ENCODE data around the gene ABHD14A. TPM values are rescaled to one million over a fixed set of nuclear protein-coding genes. Genes with fewer than 3 reads are reported as not detected.
A peak's percentile ranks its signal among the peaks of the same experiment; 100 is the strongest.

The ABHD14A gene
- total and polyA plus RNA-seq, 2 of the 13 experiments (the other 11 are each of a cell fraction or from before 2014, with no cell fraction given), result 29.5 to 46.9 TPM

DNA sequence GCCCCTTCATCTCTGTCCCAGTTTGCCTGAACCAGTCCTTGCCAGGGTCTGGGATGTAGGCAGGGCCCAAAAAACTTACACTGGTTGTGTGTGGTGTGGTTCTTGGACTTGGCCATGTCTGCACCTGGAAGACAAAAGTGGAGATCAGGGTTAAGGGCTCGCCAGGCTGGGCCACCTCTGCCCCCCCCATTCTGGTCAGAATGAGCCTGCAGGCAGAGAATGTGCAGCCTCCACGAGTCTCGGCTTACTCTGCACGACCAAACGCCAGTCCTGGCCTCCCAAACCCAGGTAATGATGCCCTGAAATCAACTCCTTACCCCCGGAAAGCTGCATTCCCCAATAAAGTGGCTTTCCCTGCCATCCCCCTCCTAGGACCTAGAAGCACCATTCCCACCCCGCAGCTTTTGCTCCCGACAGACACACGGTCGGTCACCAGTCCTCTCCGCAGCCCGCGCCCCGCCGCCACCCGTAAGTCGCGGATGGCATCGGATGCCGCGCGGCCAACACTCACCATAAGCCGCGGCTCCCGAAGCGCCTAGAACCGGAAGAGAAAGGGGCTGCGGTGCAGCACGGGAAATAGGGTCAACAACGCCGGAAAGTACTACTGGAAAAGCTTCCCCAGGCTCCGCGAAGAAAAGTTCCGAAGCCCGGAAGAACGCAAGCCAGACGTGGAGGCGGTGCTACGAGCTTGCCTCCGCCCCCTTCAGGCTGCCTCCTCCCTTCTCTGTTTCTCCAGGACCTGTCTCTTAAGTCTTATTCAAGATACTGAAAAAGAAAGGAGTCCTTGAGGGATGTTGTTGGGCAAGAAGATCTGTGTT lies 20.7 kb downstream of the ABHD14A start, which contains the start of gene RPL29 (continued):
- TF ChIP-seq, protein P1, sequence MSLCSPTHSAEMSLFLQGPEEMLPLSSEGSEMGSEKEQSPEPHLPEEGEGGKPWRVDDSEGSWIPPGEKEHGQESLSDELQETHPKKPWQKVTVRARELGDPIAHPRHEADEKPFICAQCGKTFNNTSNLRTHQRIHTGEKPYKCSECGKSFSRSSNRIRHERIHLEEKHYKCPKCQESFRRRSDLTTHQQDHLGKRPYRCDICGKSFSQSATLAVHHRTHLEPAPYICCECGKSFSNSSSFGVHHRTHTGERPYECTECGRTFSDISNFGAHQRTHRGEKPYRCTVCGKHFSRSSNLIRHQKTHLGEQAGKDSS (CRISPR knock-in tag; IDR thresholded peaks at IDR 0.05; ENCODE audit: borderline replicate concordance, low read depth), result peak; percentile 66
- TF ChIP-seq ZNF747 (CRISPR knock-in tag; IDR thresholded peaks at IDR 0.05; ENCODE audit: borderline replicate concordance), result peak; percentile 74; the same call in 1 of the 2 replicates
- TF ChIP-seq ZNF136 (CRISPR knock-in tag; IDR thresholded peaks at IDR 0.05; ENCODE audit: low read depth), result 0 out of 2 replicates have a peak, but pooled peaks have one; percentile 58
- no peak for TF ChIP-seq ZNF292 (CRISPR knock-in tag; IDR thresholded peaks at IDR 0.05; ENCODE audit: borderline replicate concordance, low read depth)
- peak; percentile 92 for TF ChIP-seq MAX (IDR thresholded peaks at IDR 0.05)
- TF ChIP-seq SIX1 (CRISPR knock-in tag; IDR thresholded peaks at IDR 0.05; ENCODE audit: borderline replicate concordance), result peak; percentile 59; the same call in 1 of the 2 replicates
- peak; percentile 81; the same call in 1 of the 2 replicates for TF ChIP-seq GMEB1 (CRISPR knock-in tag; IDR thresholded peaks at IDR 0.05; ENCODE audit: borderline replicate concordance)
- TF ChIP-seq CENPT (CRISPR knock-in tag; IDR thresholded peaks at IDR 0.05; ENCODE audit: low read depth), result 0 out of 2 replicates have a peak, but pooled peaks have one; percentile 47
- no peak for TF ChIP-seq ZNF678 (CRISPR knock-in tag; IDR thresholded peaks at IDR 0.05)
- TF ChIP-seq ZNF432 (CRISPR knock-in tag; IDR thresholded peaks at IDR 0.05; ENCODE audit: borderline replicate concordance), result no peak
- no peak for TF ChIP-seq ZNF644 (CRISPR knock-in tag; IDR thresholded peaks at IDR 0.05; ENCODE audit: low read depth)
- TF ChIP-seq BCL6 (CRISPR knock-in tag; IDR thresholded peaks at IDR 0.05), result peak; percentile 67
- TF ChIP-seq PCBP2 (optimal IDR thresholded peaks at IDR 0.05; ENCODE audit: low read depth, low read length, poor library complexity, severe bottlenecking), result no peak
- TF ChIP-seq BRCA1 (CRISPR knock-in tag; IDR thresholded peaks at IDR 0.05), result peak; percentile 93
- TF ChIP-seq ZNF224 (CRISPR knock-in tag; IDR thresholded peaks at IDR 0.05), result peak; percentile 82; the same call in 1 of the 2 replicates
- TF ChIP-seq NFE2L2 (IDR thresholded peaks at IDR 0.05; ENCODE audit: low read length), result no peak
- TF ChIP-seq KLF6 (CRISPR knock-in tag; IDR thresholded peaks at IDR 0.05), result peak; percentile 93
- peak; percentile 85 for TF ChIP-seq THAP7 (CRISPR knock-in tag; IDR thresholded peaks at IDR 0.05)
- TF ChIP-seq TBX3 (IDR thresholded peaks at IDR 0.05; ENCODE audit: borderline replicate concordance), result 0 out of 2 replicates have a peak, but pooled peaks have one; percentile 39
- TF ChIP-seq PTBP1 (IDR thresholded peaks at IDR 0.05; ENCODE audit: low read depth, low read length, poor library complexity, severe bottlenecking), result peak; percentile 73
- no peak for TF ChIP-seq ZNF235 (CRISPR knock-in tag; IDR thresholded peaks at IDR 0.05; ENCODE audit: borderline replicate concordance)
- TF ChIP-seq ATF2 (CRISPR knock-in tag; IDR thresholded peaks at IDR 0.05), result peak; percentile 68; the same call in 1 of the 2 replicates
- TF ChIP-seq RXRB (CRISPR knock-in tag; IDR thresholded peaks at IDR 0.05; ENCODE audit: borderline replicate concordance), result peak; percentile 63; the same call in 1 of the 2 replicates
- TF ChIP-seq GZF1 (CRISPR knock-in tag; IDR thresholded peaks at IDR 0.05), result no peak
- TF ChIP-seq AGO2 (optimal IDR thresholded peaks at IDR 0.05; ENCODE audit: low read depth, low read length), result peak; percentile 92

Data from HepG2 (cell line).